Stimulated activated CD8-positive, alpha-beta memory T cell treated with anti-CD3 and anti-CD28 coated beads, Interleukin-15, amount 100 ng/mL, for 1 hour (primary cell): ENCODE measurements around the gene ATG9A.

Experiments used
- DNase-seq: peaks from one replicate; pipeline ENCODE4 v3.0.0-alpha.2; 2020; ENCODE audit warnings: low read depth

The ATG9A gene

GRCh38 chr2:219252084-219252483 lies 22.6 kb upstream of the ATG9A start:
- no peak for DNase-seq

GRCh38 chr2:219251656-219252055 lies 22.2 kb upstream of the ATG9A start:
- DNase-seq: no peak

GRCh38 chr2:219250049-219250781 lies 20.8 kb upstream of the ATG9A start:
- DNase-seq: no peak

- DNase-seq: no peak
Observed at GRCh38 chr2:219249203-219249980, 20.0 kb upstream of the ATG9A start.

GRCh38 chr2:219248845-219249202 lies 19.4 kb upstream of the ATG9A start:
- DNase-seq: no peak

GRCh38 chr2:219247678-219248642 lies 18.5 kb upstream of the ATG9A start:
- no peak for DNase-seq

- DNase-seq: no peak
Observed at GRCh38 chr2:219246559-219246958, 17.1 kb upstream of the ATG9A start.

- DNase-seq: no peak
Observed at GRCh38 chr2:219245899-219246230, 16.4 kb upstream of the ATG9A start.

- peak; percentile 79 for DNase-seq
Observed at GRCh38 chr2:219245148-219245898, 15.9 kb upstream of the ATG9A start, which contains the start of the genes GLB1L and STK16. Gene GLB1L (minus strand): TSS chr2:219245444. CDS start chr2:219243573, 1,871 bp downstream. Gene STK16 (plus strand): TSS chr2:219245479. CDS start chr2:219246000, 521 bp downstream.

- no peak for DNase-seq
Observed at GRCh38 chr2:219244789-219245147, 15.3 kb upstream of the ATG9A start.

- DNase-seq: no peak
Observed at GRCh38 chr2:219243291-219243761, 13.9 kb upstream of the ATG9A start.

- DNase-seq: no peak
Observed at GRCh38 chr2:219234331-219234730, 4.9 kb upstream of the ATG9A start.

- DNase-seq: no peak
Observed at GRCh38 chr2:219230059-219230540, 664 bp upstream of the ATG9A start.

GRCh38 chr2:219228911-219229304 lies 528 bp downstream of the ATG9A start:
- DNase-seq: no peak

GRCh38 chr2:219228041-219228910 lies 1.2 kb downstream of the ATG9A start:
- DNase-seq: no peak

GRCh38 chr2:219225350-219225749 lies 4.1 kb downstream of the ATG9A start:
- no peak for DNase-seq

- no peak for DNase-seq
Observed at GRCh38 chr2:219223831-219224610, 5.4 kb downstream of the ATG9A start.

GRCh38 chr2:219221957-219222518 lies 7.4 kb downstream of the ATG9A start:
- DNase-seq: no peak
